ENCODE measurements around the gene CD28.

Gene CD28

GRCh38 chr2:203706403-203706802 is at the start of gene CD28:
Gene CD28 (plus strand): TSS chr2:203706639. CDS start chr2:203706697, 58 bp downstream.
- no peak for DNase-seq

DNA sequence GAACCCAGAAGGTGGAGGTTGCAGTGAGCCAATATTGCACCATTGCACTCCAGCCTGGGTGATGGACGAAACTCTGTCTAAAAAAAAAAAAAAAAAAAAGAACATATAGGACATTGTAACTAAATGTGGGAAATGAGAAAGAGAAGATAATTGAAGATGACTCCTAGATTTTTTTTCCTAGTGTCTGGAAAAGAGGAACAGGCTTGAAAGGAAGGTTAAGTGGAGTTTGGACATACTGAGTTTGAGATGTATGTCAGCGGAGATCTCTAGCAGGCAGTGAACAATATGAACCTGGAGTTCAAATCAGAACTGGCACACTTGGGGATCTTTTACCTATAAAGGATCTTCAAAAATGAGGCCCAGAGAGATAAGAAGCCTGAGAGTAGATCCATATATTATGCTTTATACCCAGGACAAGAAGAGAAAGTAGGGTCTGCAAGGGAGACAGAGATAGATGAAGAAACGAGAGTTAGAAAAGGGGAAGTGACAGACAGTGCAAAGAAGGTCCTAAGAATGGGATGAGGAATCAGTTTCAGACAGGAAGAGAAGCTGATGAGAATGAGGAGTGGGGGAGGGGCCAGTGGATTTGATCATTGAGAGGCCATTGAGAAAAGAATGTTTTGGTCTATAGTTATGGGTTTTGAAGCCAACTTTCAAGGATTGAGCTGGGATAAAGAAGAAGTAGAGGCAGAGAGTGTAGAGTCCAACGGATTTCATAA is 46.9 kb upstream of the CD28 start:
- DNase-seq, result no peak

- no peak for DNase-seq
These were observed 46.0 kb upstream of the CD28 start for GRCh38 chr2:203660465-203660864.

DNA sequence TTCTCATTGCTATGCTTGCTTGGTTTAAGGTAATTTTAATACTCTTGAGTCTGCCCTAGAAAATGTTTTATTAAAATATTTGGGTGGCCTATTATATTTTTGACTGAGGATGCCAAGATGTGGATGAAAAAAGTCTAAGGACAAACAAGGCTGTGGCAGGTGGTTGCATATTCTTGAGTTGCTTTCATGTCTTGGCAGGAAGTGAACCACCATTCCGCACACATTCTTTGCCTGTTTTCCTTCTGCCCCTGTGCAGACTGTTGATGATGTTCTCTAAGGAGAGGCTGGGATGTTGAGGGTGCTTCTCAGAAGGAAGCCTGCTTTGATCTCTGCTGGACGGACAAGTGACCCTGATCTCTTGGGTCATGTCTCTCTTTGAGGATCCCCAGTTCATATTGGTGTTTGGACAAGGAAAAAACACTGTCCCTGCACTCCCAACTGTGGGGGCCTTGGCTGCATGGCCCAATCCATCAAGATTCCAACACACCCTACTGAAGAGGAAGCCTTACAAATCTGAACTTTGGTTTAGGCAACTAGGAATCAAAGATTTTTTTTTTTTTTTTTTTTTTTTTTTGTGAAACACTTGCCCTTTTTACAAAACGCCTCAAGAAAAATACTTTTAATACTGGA is 45.0 kb upstream of the CD28 start:
- no peak for DNase-seq

- no peak for DNase-seq
These were observed 44.0 kb upstream of the CD28 start for GRCh38 chr2:203662487-203662886.

DNA sequence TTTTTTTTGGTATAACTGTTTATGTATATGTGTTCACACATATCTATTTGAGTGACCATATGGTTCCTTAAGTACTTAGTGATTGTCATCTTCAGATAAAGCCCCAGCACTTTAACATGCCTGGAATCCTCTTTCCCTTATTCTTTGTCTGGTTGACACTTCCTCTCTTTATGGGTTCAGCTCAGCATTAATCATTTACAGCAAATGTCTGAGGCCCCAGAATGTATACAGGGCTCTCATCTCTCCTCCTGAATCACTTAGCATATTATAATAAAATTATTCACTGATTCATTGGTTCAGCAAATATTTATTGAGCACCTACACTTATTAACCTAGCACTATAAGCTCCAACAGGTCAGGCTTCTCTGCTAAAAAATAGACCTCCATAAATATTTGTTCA is 43.5 kb upstream of the CD28 start:
- no peak for DNase-seq

DNA sequence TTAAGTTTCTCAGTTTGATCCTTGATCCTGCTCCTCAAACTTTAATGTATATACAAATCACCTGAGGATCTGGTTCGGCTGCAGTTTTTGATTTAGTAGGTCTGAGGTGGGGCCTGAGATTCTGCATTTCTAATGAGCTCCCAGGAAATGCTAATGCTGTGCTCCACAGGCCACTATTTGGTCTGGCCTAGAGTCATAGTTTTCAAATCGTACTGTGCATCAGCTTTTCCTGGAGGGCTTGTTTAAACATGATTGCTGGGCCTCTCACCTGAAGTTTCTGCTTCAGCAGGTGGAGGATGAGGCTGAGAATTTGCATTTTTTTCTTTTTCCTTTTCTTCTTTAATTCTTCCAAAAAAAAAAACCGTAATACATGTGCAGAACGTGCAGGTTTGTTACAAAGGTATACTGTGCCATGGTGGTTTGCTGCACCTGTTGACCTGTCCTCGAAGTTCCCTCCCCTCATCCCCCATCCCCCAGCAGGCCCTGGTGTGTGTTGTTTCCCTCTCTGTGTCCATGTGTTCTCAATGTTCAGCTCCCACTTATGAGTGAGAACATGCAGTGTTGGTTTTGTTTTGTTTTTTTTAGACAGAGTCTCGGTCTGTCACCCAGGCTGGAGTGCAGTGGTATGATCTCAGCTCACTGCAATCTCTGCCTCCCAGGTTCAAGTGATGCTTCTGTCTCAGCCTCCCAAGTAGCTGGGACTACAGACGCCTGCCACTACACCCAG is 42.2 kb upstream of the CD28 start:
- DNase-seq, result no peak

DNA sequence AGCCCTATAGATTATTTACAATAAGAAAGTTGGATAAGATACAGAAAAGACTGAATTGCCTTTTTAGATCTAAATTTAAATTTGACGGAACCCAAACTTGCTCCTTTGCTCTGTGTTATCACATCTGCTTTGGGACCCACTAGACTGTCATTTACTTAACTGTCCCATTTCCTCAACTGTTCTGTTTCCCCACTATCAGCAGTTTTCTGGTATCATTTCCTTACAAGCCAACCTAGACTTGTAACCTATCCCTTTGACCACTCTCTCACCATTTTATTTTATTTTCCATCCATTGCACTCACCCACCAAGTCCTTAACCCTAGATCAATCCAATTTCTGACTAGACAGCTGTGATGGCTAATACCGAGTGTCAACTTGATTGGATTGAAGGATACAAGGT is 38.6 kb upstream of the CD28 start:
- DNase-seq, result no peak

DNA sequence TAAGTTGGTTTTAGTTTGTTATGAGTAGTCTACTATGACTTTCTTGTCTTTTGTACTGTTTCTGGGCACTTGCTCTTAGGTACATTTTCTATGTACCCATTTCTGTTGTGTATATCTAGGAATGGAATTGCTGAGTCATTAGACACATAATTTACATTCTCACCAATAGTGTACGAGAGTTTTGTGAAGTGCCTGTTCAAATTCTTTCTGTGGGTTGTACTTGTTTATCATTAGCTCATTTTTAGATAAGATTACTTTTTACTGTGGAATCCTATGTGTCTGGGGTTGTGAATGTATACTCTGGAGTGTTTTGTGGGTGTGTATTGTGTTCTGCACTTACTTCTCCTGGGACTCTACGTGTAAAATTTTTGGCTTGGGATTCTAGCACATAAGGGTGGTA is 36.6 kb upstream of the CD28 start:
- DNase-seq, result no peak

GRCh38 chr2:203670939-203671338 is 35.5 kb upstream of the CD28 start:
- no peak for DNase-seq

GRCh38 chr2:203671876-203672275 is 34.6 kb upstream of the CD28 start:
- no peak for DNase-seq

DNA sequence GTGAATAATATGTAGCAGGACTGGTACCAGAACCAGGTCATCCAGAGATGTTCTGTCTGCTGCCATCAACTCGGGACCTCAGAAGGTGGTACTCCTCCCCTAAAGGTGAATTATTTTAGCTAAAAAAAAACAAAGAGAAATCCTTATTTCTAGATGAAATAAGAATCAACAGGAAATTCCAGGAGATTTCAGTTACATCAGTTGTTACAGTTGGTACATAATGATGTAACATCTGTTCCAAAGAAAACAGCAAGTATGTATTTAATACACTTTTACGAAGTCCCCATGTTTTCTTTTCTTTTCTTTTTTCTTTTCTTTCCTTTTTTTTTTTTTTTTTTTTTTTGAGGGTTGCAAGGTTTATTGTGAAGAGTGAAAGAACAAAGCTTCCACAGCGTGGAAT is 33.6 kb upstream of the CD28 start:
- DNase-seq, result no peak

DNA sequence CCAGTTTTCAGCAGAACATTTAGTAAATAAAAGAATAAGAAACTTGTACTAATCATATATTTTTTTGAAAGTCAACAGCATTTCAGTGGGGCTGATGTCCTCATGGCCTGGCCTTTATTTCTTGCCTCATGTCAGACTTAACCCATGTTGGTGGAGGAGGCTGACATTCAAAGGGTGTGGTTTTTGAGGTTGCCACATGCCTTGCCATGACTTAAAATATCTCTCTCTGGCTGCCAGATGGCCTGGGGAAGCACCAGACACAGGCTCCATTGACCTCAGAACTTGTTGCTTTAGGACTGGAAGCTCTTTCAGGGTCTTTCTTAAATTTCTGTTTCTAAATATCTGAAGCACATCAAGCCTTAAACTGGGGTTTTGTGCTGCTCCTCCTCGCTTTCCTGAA is 32.5 kb upstream of the CD28 start:
- no peak for DNase-seq

- DNase-seq, result no peak
These were observed 31.4 kb upstream of the CD28 start for GRCh38 chr2:203675086-203675485.

- DNase-seq, result no peak
These were observed 27.5 kb upstream of the CD28 start for GRCh38 chr2:203678971-203679370.

GRCh38 chr2:203679401-203679800 is 27.0 kb upstream of the CD28 start:
- no peak for DNase-seq

DNA sequence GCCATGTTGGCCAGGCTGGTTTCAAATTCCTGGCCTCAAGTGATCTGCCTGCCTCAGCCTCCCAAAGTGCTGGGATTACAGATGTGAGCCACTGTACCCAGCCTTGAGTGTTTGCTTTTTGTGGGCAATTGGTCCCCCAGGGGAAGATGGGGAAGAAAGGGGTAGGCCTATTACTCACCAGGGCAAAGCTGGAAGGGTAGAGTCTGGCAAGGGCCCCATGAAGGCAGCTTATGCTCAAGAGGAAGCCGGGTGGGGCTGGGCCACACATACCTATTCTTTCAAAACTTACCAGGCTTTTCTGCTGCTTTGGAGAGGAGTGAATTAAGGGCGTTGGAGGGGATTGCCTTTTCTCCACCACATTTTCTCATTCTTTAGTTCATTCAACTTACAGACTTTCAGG is 24.5 kb upstream of the CD28 start:
- DNase-seq, result no peak

- DNase-seq, result no peak
These were observed 23.7 kb upstream of the CD28 start for GRCh38 chr2:203682688-203683130.

- DNase-seq, result no peak
These were observed 23.0 kb upstream of the CD28 start for GRCh38 chr2:203683421-203683820.

GRCh38 chr2:203683932-203684556 is 22.4 kb upstream of the CD28 start:
- DNase-seq, result no peak

DNA sequence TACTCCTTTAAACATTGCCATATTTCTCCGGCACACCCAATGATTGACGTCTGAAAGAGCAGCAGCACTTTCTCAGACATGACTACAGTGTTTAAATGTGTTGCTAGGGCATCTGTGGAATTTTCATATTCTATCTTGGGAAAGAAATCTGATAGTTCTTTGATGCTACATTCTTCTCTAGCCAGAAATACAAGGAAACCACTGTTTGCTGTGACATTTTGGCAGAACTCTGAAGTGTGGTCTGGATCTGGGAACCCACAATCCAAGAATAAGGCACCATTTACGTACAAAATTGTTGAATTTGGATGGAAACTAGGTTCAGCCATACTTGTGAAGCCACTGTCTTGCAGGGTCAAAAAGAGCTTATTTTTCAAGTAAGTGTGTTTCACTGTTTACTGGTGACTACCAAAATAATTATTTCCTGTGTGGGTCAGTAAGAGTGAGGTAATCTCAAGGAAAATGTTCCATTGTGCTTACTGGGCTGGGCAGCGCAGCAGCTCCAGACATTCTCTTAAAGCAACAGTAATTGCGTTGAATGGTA is 21.3 kb upstream of the CD28 start:
- no peak for DNase-seq

DNA sequence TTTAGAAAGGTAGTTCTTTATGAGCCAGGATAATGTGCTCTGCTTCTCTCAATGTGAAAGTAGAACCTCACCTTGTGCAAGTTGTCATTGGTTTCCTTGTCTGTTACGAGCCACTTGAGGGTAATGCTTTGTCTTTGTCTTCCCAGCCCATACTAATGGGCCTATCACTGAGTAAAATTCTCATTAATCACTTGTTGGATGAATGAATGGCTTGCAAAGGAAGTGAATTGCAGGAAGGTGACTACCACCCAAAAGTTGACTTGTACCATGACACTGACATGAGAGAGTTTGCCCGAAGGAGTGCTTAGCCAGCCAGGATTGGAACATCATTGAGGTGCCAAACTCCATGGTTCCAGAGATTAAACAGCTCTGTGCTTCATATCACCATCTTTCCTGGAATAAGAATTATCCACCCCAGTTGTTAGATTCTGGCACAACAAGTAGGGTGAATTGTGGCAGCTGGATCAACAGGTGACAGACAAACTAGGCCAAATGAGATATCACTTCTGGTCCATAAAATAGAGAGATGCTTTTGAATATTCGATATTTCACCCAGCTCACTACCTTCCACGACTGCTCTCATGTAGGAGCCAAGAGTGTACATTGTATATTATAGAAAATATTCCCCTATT is 20.5 kb upstream of the CD28 start:
- DNase-seq, result no peak

DNA sequence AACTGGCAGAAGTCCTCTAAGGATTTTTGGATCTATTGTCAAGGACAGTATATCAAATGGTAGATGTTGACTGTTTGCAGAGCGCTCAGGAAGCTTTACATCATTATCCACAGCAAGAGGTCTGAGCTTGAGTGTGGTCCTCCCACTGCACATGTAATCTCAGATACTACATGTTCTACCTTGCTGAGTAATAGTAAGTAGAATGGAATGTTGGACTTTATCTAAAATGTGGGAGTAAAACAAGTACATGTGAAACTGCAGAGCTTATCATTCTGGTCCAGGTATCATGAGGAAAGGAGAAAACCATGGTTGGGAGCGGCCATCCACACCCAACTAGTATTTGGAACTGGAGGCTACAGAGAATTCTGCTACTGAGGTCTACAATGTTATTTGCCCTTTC is 19.3 kb upstream of the CD28 start:
- DNase-seq, result no peak
